CD4-positive, CD25-positive, alpha-beta regulatory T cell (primary cell): ENCODE results near the gene RELT. TPM values are rescaled to one million over a fixed set of nuclear protein-coding genes. Genes with fewer than 3 reads are reported as not detected.

Experiments
- ATAC-seq, 2 donors: fragments of 150-1000 bp; cut with Tn5 transposase; one replicate each; pipeline ENCODE4 v1.10.0; 2021; ENCODE audit warnings: low read depth in 2 of 2, moderate number of reproducible peaks in 2 of 2, moderate library complexity in 1 of 2
- DNase-seq, 3 donors: peaks; one replicate each; pipeline versions ENCODE4 v3.0.0 to v3.0.0-alpha.2; 2012 to 2022; ENCODE audit warnings: mixed read lengths in 1 of 3
- H3K27ac ChIP-seq: one replicate; pipeline ENCODE4 v1.7.0; 2013; ENCODE audit warnings: mild to moderate bottlenecking, low read length; ENCODE audit not compliant: insufficient read depth, poor library complexity, severe bottlenecking
- H3K27me3 ChIP-seq: one replicate; pipeline ENCODE4 v1.7.0; 2013; ENCODE audit warnings: low read length; ENCODE audit not compliant: control insufficient read depth, insufficient read depth
- H3K36me3 ChIP-seq: one replicate; pipeline ENCODE4 v1.7.0; 2013; ENCODE audit warnings: mild to moderate bottlenecking, low read length, moderate library complexity; ENCODE audit not compliant: control insufficient read depth, insufficient read depth
- H3K4me1 ChIP-seq: 2 replicates; pipeline ENCODE4 v1.7.0; 2013; ENCODE audit warnings: mild to moderate bottlenecking, low read length; ENCODE audit not compliant: insufficient read depth, control insufficient read depth, poor library complexity, severe bottlenecking
- H3K4me3 ChIP-seq: one replicate; pipeline ENCODE4 v1.7.0; 2013; ENCODE audit warnings: low read depth, mild to moderate bottlenecking, low read length, moderate library complexity
- H3K9me3 ChIP-seq, 2 experiments: 1 replicate in 1 of 2; 2 replicates in 1 of 2; pipeline ENCODE4 v1.7.0; 2013; ENCODE audit warnings: low read length in 2 of 2, mild to moderate bottlenecking in 1 of 2, moderate library complexity in 1 of 2; ENCODE audit not compliant: control insufficient read depth in 2 of 2
- H3K27ac Mint-ChIP-seq, 3 donors: one replicate each; pipeline ENCODE4 v1.8.0; 2020 to 2022; ENCODE audit warnings: mild to moderate bottlenecking in 3 of 3, mixed read lengths in 3 of 3, moderate library complexity in 2 of 3
- H3K27me3 Mint-ChIP-seq: one replicate; pipeline ENCODE4 v1.8.0; 2022; ENCODE audit warnings: mild to moderate bottlenecking, mixed read lengths
- H3K36me3 Mint-ChIP-seq: one replicate; pipeline ENCODE4 v1.8.0; 2020; ENCODE audit warnings: mixed read lengths
- H3K4me1 Mint-ChIP-seq, 4 donors: one replicate each; pipeline ENCODE4 v1.8.0; 2020 to 2022; ENCODE audit warnings: mixed read lengths in 4 of 4, mild to moderate bottlenecking in 1 of 4
- H3K4me3 Mint-ChIP-seq, 4 donors: one replicate each; pipeline ENCODE4 v1.8.0; 2020 to 2022; ENCODE audit warnings: mild to moderate bottlenecking in 4 of 4, mixed read lengths in 4 of 4, moderate library complexity in 3 of 4
- H3K9me3 Mint-ChIP-seq, 7 donors: one replicate each; pipeline ENCODE4 v1.8.0; 2020 to 2022; ENCODE audit warnings: mixed read lengths in 7 of 7, mild to moderate bottlenecking in 3 of 7, moderate library complexity in 2 of 7
- polyA plus RNA-seq, 4 donors: library from polyadenylated mRNA; unstranded; fragments of 300-500 nt; fragmentation: Illumina TruSeq; gene quantifications; one replicate each; pipeline ENCODE4 v1.2.3, GENCODE V29; 2021
- total RNA-seq: library from RNA; stranded (reverse); gene quantifications from one replicate; pipeline ENCODE4 v1.2.3, GENCODE V29; 2022

RELT gene
- total and polyA plus RNA-seq, 5 donors from 2014 or later = 2.0 to 117 (median 3.3) TPM

- no peaks in the 10 kb centered on the region for H3K27me3 ChIP-seq
- no peaks in the 10 kb centered on the region for H3K9me3 ChIP-seq
- H3K27ac Mint-ChIP-seq = peak overlapping the region; percentile 82 to 86 (median 83)
- peaks cover 0 to 69% (median 35%) of the 10 kb centered on the region in 4 donors for H3K4me1 Mint-ChIP-seq
- peaks cover 42% of the 10 kb centered on the region for H3K4me1 ChIP-seq
- H3K27me3 Mint-ChIP-seq = no peaks in the 10 kb centered on the region
- no peak overlapping the region for H3K4me3 ChIP-seq
- peaks cover 4% of the 10 kb centered on the region for H3K36me3 ChIP-seq
- H3K4me3 Mint-ChIP-seq = peak overlapping the region in 2 of 4 donors; percentile 27 to 65
- no peak for DNase-seq
- H3K9me3 Mint-ChIP-seq = no peaks in the 10 kb centered on the region
- no peak overlapping the region for H3K27ac ChIP-seq
- ATAC-seq = no peak
- H3K36me3 Mint-ChIP-seq = no peaks in the 10 kb centered on the region
Observed at GRCh38 chr11:73386016-73386415, 9.8 kb downstream of the RELT start.

GRCh38 chr11:73386546-73386945, 10.3 kb downstream of the RELT start:
- no peak overlapping the region for H3K4me3 Mint-ChIP-seq
- peaks cover 0 to 67% (median 34%) of the 10 kb centered on the region in 4 donors for H3K4me1 Mint-ChIP-seq
- Histone ChIP-seq H3K27me3 (no peaks in the 10 kb centered on the region), H3K4me1 (peaks cover 42% of the 10 kb centered on the region), H3K27ac (no peak overlapping the region), H3K9me3 (no peaks in the 10 kb centered on the region), H3K36me3 (peaks cover 4% of the 10 kb centered on the region), H3K4me3 (no peak overlapping the region)
- no peak for ATAC-seq
- no peak for DNase-seq
- H3K27me3 Mint-ChIP-seq = no peaks in the 10 kb centered on the region
- H3K36me3 Mint-ChIP-seq = no peaks in the 10 kb centered on the region
- peak overlapping the region in 2 of 3 donors; percentile 62 to 82 for H3K27ac Mint-ChIP-seq
- no peaks in the 10 kb centered on the region for H3K9me3 Mint-ChIP-seq

GRCh38 chr11:73387594-73388264, 11.5 kb downstream of the RELT start:
- Histone ChIP-seq H3K4me3 (no peak overlapping the region), H3K27ac (no peak overlapping the region), H3K4me1 (peaks cover 35% of the 10 kb centered on the region), H3K9me3 (no peaks in the 10 kb centered on the region), H3K36me3 (peaks cover 6% of the 10 kb centered on the region), H3K27me3 (no peaks in the 10 kb centered on the region)
- no peaks in the 10 kb centered on the region for H3K9me3 Mint-ChIP-seq
- H3K4me3 Mint-ChIP-seq = peak overlapping the region in 1 of 4 donors; percentile 38
- H3K4me1 Mint-ChIP-seq = peaks cover 0 to 59% (median 31%) of the 10 kb centered on the region in 4 donors
- ATAC-seq = no peak
- H3K27ac Mint-ChIP-seq = peak overlapping the region; percentile 77 to 89 (median 82)
- DNase-seq = no peak
- H3K36me3 Mint-ChIP-seq = no peaks in the 10 kb centered on the region
- H3K27me3 Mint-ChIP-seq = no peaks in the 10 kb centered on the region

GRCh38 chr11:73388265-73389133, 12.3 kb downstream of the RELT start:
- no peaks in the 10 kb centered on the region for H3K9me3 Mint-ChIP-seq
- peaks cover 6% of the 10 kb centered on the region for H3K36me3 ChIP-seq
- no peaks in the 10 kb centered on the region for H3K27me3 ChIP-seq
- no peaks in the 10 kb centered on the region for H3K27me3 Mint-ChIP-seq
- H3K9me3 ChIP-seq = no peaks in the 10 kb centered on the region
- no peak overlapping the region for H3K27ac ChIP-seq
- H3K4me3 Mint-ChIP-seq = peak overlapping the region in 1 of 4 donors; percentile 38
- H3K27ac Mint-ChIP-seq = peak overlapping the region; percentile 82 to 89 (median 86)
- no peaks in the 10 kb centered on the region for H3K36me3 Mint-ChIP-seq
- H3K4me1 Mint-ChIP-seq = peaks cover 0 to 57% (median 29%) of the 10 kb centered on the region in 4 donors
- no peak overlapping the region for H3K4me3 ChIP-seq
- H3K4me1 ChIP-seq = peaks cover 29% of the 10 kb centered on the region
- ATAC-seq (no peak), DNase-seq (no peak)

DNA sequence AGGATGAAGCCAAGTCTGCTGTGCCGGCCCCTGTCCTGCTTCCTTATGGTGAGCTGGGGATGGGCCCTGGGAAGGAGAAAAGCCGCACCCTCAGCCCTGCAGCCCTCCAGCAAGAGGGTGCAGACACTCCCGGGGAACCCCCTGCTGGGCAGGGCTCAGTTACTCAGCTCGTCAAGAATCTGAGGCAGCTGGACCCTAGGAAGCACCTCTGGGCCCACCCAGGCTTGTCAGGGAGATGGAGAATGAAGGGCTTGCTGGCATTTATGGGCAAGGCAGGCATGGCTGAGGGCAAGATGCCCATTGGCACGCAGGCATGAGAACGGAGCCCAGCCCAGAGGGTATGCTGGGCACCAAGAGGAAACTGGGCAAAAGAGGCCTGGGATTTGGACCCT, 12.9 kb downstream of the RELT start:
- no peak overlapping the region for H3K27ac ChIP-seq
- peak overlapping the region in 2 of 3 donors; percentile 82 to 86 for H3K27ac Mint-ChIP-seq

GRCh38 chr11:73389916-73390315, 13.7 kb downstream of the RELT start:
- H3K4me1 ChIP-seq = peaks cover 15% of the 10 kb centered on the region
- H3K4me3 ChIP-seq = no peak overlapping the region
- no peak overlapping the region for H3K4me3 Mint-ChIP-seq
- no peaks in the 10 kb centered on the region for H3K36me3 Mint-ChIP-seq
- no peaks in the 10 kb centered on the region for H3K9me3 ChIP-seq
- no peak overlapping the region for H3K27ac ChIP-seq
- no peaks in the 10 kb centered on the region for H3K27me3 Mint-ChIP-seq
- no peak for DNase-seq
- H3K27me3 ChIP-seq = no peaks in the 10 kb centered on the region
- H3K27ac Mint-ChIP-seq = peak overlapping the region in 1 of 3 donors; percentile 82
- peaks cover 6% of the 10 kb centered on the region for H3K36me3 ChIP-seq
- no peaks in the 10 kb centered on the region for H3K9me3 Mint-ChIP-seq
- peaks cover 0 to 43% (median 20%) of the 10 kb centered on the region in 4 donors for H3K4me1 Mint-ChIP-seq
- no peak for ATAC-seq

More for the DNA sequence above, 12.9 kb downstream of the RELT start:
- H3K4me1 ChIP-seq = peaks cover 23% of the 10 kb centered on the region
- Mint-ChIP-seq H3K4me1 (peaks cover 0 to 51% (median 27%) of the 10 kb centered on the region in 4 donors), H3K27me3 (no peaks in the 10 kb centered on the region), H3K36me3 (no peaks in the 10 kb centered on the region), H3K4me3 (no peak overlapping the region), H3K9me3 (no peaks in the 10 kb centered on the region)
- H3K9me3 ChIP-seq = no peaks in the 10 kb centered on the region
- no peak for ATAC-seq
- no peaks in the 10 kb centered on the region for H3K27me3 ChIP-seq
- peaks cover 6% of the 10 kb centered on the region for H3K36me3 ChIP-seq
- H3K4me3 ChIP-seq = no peak overlapping the region
- no peak for DNase-seq

DNA sequence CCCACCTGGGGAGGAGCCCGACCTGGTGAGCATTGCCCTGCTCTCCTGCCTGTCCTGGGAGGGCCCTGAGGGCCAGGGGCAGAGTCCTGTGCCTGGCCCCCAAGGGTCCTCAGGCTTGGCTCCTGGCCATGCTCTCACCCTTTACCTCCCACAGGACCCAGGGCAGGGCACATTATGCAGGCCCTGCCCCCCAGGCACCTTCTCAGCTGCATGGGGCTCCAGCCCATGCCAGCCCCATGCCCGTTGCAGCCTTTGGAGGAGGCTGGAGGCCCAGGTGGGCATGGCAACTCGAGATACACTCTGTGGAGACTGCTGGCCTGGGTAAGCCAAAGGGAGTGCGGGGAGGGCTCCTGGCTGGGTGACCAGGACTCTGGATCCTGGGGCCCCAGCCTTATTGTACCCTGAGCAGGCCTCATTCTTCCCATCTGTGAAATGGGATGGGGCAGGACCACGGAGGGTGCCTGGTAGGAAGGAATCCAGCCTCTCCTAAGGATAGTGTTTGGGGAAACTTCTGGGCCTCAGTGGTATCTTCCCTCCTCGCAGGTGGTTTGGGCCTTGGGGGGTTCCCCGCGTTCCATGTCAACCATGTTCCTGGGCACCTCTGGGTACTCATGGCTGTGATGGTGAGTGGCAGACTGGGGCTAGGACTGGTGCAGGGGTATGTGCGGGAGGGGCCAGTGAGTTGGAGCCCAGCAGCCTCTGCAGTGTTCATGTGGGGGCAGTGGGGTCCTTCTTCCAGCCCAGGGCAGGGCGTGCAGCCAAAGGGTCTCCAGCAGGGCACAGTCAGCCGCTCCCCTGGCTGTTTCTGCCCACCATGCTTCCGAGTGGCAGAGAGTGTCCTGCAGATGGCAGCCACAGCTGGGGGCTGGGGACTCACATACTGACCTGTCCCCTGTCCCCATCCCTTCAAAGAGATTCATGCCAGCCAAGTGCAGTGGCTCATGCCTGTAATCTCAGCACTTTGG, 14.7 kb downstream of the RELT start:
- Histone ChIP-seq H3K4me3 (no peak overlapping the region), H3K4me1 (peaks cover 5% of the 10 kb centered on the region), H3K27ac (no peak overlapping the region), H3K36me3 (peaks cover 6% of the 10 kb centered on the region), H3K27me3 (no peaks in the 10 kb centered on the region), H3K9me3 (no peaks in the 10 kb centered on the region)
- H3K36me3 Mint-ChIP-seq = no peaks in the 10 kb centered on the region
- no peak overlapping the region for H3K4me3 Mint-ChIP-seq
- no peaks in the 10 kb centered on the region for H3K27me3 Mint-ChIP-seq
- H3K27ac Mint-ChIP-seq = peak overlapping the region in 1 of 3 donors; percentile 55
- H3K9me3 Mint-ChIP-seq = no peaks in the 10 kb centered on the region
- DNase-seq = no peak
- peaks cover 0 to 33% (median 15%) of the 10 kb centered on the region in 4 donors for H3K4me1 Mint-ChIP-seq
- no peak for ATAC-seq
